RWPE2 (cell line): ENCODE data around the gene PTPN18.

Experiments
- ATAC-seq: fragments of 200-7000 bp; cut with Tn5 transposase; 3 replicates; pipeline ENCODE4 v1.9.1; 2021; ENCODE audit warnings: low read depth
- DNase-seq: peaks from one replicate; pipeline ENCODE4 v3.0.0-alpha.2; 2020; ENCODE audit warnings: low spot score
- H3K27ac ChIP-seq: fragments of 450-650 bp; 2 replicates; pipeline ENCODE4 v1.5.1; 2017; ENCODE audit warnings: mild to moderate bottlenecking; ENCODE audit not compliant: poor library complexity, severe bottlenecking
- H3K27me3 ChIP-seq: fragments of 250-450 bp; sonication (Bioruptor Pico); 2 replicates; pipeline ENCODE4 v1.5.1; 2021; ENCODE audit warnings: mild to moderate bottlenecking, moderate library complexity; ENCODE audit not compliant: insufficient read depth, poor library complexity, severe bottlenecking
- H3K36me3 ChIP-seq: fragments of 250-450 bp; sonication (Bioruptor Pico); 2 replicates; pipeline ENCODE4 v1.5.1; 2020; ENCODE audit warnings: low read depth, mild to moderate bottlenecking, moderate library complexity
- H3K4me1 ChIP-seq: fragments of 250-450 bp; sonication (Bioruptor Pico); 2 replicates; pipeline ENCODE4 v1.5.1; 2021; ENCODE audit warnings: mild to moderate bottlenecking, moderate library complexity; ENCODE audit not compliant: insufficient read depth, poor library complexity, severe bottlenecking
- H3K4me3 ChIP-seq: fragments of 250-450 bp; sonication (Bioruptor Pico); 2 replicates; pipeline ENCODE4 v1.5.1; 2021; ENCODE audit warnings: mild to moderate bottlenecking, moderate library complexity; ENCODE audit not compliant: severe bottlenecking
- H3K9me3 ChIP-seq: fragments of 250-450 bp; sonication (Bioruptor Pico); 2 replicates; pipeline ENCODE4 v1.5.1; 2021; ENCODE audit warnings: mild to moderate bottlenecking, moderate library complexity; ENCODE audit not compliant: severe bottlenecking
- TF ChIP-seq, protein P1 (sequence below): fragments of 450-650 bp; IDR thresholded peaks from one replicate; pipeline ENCODE4 v1.5.1; 2017; ENCODE audit warnings: mild to moderate bottlenecking, moderate library complexity; ENCODE audit not compliant: poor library complexity, severe bottlenecking

PTPN18 gene

GRCh38 chr2:130385709-130386108 is 29.9 kb downstream of the PTPN18 start:
- no peaks in the 10 kb centered on the region for H3K9me3 ChIP-seq
- H3K27ac ChIP-seq, result no peak overlapping the region
- no peaks in the 10 kb centered on the region for H3K4me1 ChIP-seq
- TF ChIP-seq, protein P1, sequence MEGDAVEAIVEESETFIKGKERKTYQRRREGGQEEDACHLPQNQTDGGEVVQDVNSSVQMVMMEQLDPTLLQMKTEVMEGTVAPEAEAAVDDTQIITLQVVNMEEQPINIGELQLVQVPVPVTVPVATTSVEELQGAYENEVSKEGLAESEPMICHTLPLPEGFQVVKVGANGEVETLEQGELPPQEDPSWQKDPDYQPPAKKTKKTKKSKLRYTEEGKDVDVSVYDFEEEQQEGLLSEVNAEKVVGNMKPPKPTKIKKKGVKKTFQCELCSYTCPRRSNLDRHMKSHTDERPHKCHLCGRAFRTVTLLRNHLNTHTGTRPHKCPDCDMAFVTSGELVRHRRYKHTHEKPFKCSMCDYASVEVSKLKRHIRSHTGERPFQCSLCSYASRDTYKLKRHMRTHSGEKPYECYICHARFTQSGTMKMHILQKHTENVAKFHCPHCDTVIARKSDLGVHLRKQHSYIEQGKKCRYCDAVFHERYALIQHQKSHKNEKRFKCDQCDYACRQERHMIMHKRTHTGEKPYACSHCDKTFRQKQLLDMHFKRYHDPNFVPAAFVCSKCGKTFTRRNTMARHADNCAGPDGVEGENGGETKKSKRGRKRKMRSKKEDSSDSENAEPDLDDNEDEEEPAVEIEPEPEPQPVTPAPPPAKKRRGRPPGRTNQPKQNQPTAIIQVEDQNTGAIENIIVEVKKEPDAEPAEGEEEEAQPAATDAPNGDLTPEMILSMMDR, result no peak
- DNase-seq, result no peak
- ATAC-seq, result no peak
- no peaks in the 10 kb centered on the region for H3K27me3 ChIP-seq
- H3K4me3 ChIP-seq, result no peak overlapping the region
- no peaks in the 10 kb centered on the region for H3K36me3 ChIP-seq

DNA sequence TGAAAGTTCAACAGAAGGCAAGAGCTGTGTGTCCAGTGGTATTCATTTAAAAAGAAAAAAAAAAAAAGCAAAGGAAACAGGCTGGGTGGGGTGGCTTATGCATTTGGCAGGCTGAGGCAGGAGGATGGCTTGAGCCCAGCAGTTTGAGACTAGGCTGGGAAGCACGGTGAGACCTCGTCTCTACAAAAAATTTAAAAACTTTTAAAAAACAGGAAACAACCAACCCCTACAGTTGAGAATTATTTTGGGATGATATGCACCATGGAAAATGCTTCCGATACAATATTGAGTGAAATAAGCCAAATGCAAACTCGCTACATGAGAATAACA is 31.2 kb downstream of the PTPN18 start:
- Histone ChIP-seq H3K36me3 (no peaks in the 10 kb centered on the region), H3K9me3 (no peaks in the 10 kb centered on the region), H3K4me1 (no peaks in the 10 kb centered on the region), H3K27ac (no peak overlapping the region), H3K4me3 (no peak overlapping the region), H3K27me3 (no peaks in the 10 kb centered on the region)
- no peak for ATAC-seq
- DNase-seq, result no peak
- TF ChIP-seq, protein P1, result no peak

GRCh38 chr2:130387804-130388203 is 31.9 kb downstream of the PTPN18 start:
- Histone ChIP-seq H3K4me1 (no peaks in the 10 kb centered on the region), H3K4me3 (no peak overlapping the region), H3K36me3 (no peaks in the 10 kb centered on the region), H3K27ac (no peak overlapping the region), H3K27me3 (no peaks in the 10 kb centered on the region), H3K9me3 (no peaks in the 10 kb centered on the region)
- TF ChIP-seq, protein P1, result no peak
- DNase-seq (no peak), ATAC-seq (no peak)

- Histone ChIP-seq H3K36me3 (no peaks in the 10 kb centered on the region), H3K9me3 (no peaks in the 10 kb centered on the region), H3K4me3 (no peak overlapping the region), H3K4me1 (no peaks in the 10 kb centered on the region), H3K27me3 (no peaks in the 10 kb centered on the region), H3K27ac (no peak overlapping the region)
- DNase-seq, result no peak
- no peak for ATAC-seq
- TF ChIP-seq, protein P1, result no peak
Measured at GRCh38 chr2:130388221-130388907, 32.5 kb downstream of the PTPN18 start.

GRCh38 chr2:130389358-130389757 is 33.5 kb downstream of the PTPN18 start:
- Histone ChIP-seq H3K9me3 (no peaks in the 10 kb centered on the region), H3K4me1 (no peaks in the 10 kb centered on the region), H3K4me3 (no peak overlapping the region)

More at GRCh38 chr2:130389358-130389757, 33.5 kb downstream of the PTPN18 start:
- TF ChIP-seq, protein P1, result no peak
- DNase-seq (no peak), ATAC-seq (no peak)
- Histone ChIP-seq H3K36me3 (no peaks in the 10 kb centered on the region), H3K27me3 (no peaks in the 10 kb centered on the region), H3K27ac (no peak overlapping the region)
